HG03520 (cell line): ENCODE results near the gene INAFM1.

ENCODE experiments used
- ATAC-seq: cut with Tn5 transposase; IDR thresholded peaks from one replicate; pipeline ENCODE4 v1.9.1; 2021; ENCODE audit warnings: mild to moderate bottlenecking, moderate library complexity; ENCODE audit not compliant: unreplicated experiment

Gene INAFM1

GRCh38 chr19:47309038-47309437, 34.4 kb downstream of the INAFM1 start:
- no peak for ATAC-seq

- no peak for ATAC-seq
These were observed 34.9 kb downstream of the INAFM1 start, which contains the start of gene C5AR1 for GRCh38 chr19:47309608-47310007. Gene C5AR1 (plus strand): TSS chr19:47309861. CDS start chr19:47309896, 35 bp downstream.

DNA sequence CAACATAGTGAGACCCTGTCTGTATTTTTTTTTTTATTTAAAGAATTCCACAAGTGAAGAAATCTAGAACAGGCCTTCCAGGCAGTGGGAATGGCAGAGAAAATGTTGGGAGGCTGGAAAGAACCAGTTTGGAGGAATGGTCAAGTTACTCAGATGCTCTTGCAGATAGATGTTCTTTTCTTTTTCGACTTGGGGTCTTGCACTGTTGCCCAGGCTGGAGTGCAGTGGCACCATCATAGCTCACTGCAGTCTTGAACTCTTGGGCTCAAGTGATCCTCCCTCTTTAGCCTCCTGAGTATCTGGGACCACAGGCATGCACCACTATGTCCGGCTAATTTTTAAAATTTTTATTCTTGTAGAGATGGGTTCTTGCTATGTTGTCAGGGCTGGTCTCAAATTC, 35.6 kb downstream of the INAFM1 start:
- no peak for ATAC-seq

GRCh38 chr19:47310819-47311218, 36.1 kb downstream of the INAFM1 start:
- no peak for ATAC-seq

- no peak for ATAC-seq
These were observed 37.8 kb downstream of the INAFM1 start for GRCh38 chr19:47312366-47313006.

DNA sequence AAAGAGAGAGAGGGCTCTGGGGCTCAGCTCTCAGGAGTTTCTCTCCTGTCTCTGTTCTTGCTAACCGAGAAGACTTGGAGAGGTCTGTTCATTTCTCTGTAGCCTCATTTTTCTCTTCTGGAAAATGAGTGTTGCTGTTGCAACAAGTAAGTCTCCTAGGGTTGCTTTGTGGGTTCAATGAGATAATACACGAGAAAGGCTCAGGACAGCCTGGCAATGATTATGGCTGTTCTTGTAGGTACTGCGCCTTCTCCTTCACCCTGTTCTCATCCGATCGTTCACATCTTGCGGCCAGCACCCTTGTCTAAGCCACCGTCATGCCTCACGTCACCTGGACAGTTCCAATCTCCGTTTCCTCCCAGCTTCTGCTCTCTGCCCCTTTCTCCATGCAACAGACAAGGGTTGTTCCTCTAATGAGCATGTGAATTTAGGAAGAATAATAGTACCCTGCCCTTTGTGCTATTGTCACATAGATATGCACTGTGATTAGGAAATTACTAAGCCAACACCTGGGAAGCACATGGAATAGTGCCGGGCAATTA, 39.1 kb downstream of the INAFM1 start:
- no peak for ATAC-seq

DNA sequence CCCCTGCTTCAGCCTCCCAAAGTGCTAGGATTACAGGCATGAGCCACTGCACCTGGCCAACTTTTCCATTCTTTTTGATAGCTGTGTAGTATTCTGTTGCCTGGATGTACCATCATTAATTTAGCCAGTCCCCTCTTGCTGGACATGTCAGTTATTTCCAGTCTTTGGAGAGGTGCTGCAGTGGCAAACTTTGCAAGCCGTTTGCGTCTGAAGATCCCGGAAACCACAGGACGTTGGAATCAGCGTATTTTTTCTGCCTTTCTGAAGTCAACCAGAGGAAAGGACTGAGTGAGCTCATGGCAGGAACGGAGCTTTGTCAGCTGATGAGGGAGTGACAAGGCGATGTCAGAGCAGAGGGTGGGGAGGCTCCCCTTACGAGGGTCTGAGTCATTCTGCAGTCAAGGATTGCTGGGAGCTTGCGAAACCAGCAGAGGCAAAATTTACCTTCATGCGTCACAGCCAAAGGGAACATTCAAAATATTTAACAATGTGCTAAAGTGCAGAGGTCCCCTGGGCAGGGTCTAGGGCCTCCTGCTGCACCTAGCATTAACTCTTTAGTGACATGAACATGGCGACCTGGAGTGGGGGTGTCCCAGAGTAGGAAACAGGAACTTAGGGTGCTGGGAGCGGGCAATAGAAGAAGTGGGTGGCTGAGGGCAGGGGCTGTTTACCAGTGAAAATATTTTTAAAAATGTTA, 40.6 kb downstream of the INAFM1 start:
- ATAC-seq = no peak

DNA sequence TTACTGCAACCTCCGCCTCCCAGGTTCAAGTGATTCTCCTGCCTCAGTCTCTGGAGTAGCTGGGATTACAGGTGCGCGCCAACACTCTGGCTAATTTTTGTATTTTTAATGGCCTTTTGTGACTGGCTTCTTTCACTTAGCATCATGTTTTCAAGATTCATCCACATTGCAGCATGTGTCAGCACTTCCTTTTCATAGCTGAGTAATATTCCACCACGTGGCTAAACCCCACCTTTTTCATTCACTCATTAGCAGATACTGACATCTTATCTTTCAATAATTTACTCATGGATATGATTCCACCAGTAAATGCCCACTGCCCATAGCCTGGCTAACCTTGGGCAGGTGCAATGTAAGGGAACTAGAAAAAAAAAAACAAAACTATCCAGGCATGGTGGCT, 41.8 kb downstream of the INAFM1 start:
- no peak for ATAC-seq

- ATAC-seq = no peak
These were observed 45.5 kb downstream of the INAFM1 start for GRCh38 chr19:47319923-47320871.

GRCh38 chr19:47321630-47322029, 46.9 kb downstream of the INAFM1 start:
- no peak for ATAC-seq

- ATAC-seq = no peak
These were observed 47.4 kb downstream of the INAFM1 start for GRCh38 chr19:47322058-47322457.

DNA sequence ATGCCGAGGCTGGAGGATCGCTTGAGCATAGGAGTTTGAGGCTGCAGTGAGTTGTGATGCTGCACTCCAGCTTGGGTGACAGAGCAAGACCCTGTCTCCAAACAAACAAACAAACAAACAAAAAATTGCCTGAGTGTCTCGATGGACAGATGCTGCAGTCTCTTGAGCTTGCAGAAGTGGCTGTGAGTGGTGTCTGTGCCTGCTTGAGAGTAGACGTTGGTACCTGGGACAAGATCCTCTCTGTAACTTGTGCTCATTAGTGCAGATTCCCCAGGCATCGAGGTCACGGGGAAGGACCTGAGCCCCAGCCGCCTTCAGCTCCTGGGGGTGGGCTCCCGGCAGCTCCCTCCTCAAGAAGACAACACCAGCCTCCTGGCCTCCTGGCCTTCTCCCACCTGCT, 48.7 kb downstream of the INAFM1 start:
- ATAC-seq = no peak

DNA sequence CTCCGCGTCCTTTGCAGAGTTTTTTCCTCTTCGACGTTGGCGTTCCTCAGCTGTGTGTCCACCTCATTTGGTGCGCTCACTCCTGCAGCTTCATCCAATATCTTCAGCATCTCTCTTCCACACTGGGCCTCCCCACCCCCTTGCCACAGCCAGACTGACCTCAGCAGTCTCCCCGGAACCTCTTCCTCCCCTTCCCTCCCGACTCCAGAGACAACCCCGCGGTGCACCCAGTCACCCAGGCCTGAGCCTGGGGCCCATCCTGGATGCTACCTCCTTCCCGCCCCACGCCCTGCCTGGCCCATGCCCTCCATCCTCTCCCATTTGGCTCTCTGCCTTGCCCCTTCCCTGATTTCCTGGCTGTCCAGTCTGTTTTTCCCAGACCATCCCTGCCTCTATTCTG, 49.2 kb downstream of the INAFM1 start:
- no peak for ATAC-seq

GRCh38 chr19:47324502-47324901, 49.8 kb downstream of the INAFM1 start:
- ATAC-seq = no peak
